Measurements from ENCODE around the gene CELA1.

Gene CELA1

DNA sequence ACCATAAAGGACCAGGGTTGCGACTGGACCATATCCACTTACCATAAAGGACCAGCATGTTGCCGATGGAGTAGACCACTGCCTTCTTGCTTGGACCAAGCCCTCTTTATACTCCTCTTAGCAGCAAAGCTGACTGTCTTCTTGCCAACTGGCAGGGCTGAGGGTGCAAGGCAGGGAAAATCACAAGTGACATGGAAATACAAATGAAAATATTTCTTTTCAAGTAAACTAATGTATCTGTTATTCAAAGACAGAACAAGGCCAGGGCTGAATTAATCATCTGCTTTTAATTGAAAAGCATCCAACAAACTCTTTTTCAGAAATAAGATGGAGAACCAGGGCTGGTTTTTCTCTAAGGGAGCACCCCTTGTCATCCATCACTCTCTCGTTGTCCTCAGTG lies at the start of gene CELA1:
Gene CELA1 (minus strand): TSS at position 99 of the 400 bp plus-strand sequence. CDS start 41 bp downstream, at position 58.
- DNase-seq: no peak

DNA sequence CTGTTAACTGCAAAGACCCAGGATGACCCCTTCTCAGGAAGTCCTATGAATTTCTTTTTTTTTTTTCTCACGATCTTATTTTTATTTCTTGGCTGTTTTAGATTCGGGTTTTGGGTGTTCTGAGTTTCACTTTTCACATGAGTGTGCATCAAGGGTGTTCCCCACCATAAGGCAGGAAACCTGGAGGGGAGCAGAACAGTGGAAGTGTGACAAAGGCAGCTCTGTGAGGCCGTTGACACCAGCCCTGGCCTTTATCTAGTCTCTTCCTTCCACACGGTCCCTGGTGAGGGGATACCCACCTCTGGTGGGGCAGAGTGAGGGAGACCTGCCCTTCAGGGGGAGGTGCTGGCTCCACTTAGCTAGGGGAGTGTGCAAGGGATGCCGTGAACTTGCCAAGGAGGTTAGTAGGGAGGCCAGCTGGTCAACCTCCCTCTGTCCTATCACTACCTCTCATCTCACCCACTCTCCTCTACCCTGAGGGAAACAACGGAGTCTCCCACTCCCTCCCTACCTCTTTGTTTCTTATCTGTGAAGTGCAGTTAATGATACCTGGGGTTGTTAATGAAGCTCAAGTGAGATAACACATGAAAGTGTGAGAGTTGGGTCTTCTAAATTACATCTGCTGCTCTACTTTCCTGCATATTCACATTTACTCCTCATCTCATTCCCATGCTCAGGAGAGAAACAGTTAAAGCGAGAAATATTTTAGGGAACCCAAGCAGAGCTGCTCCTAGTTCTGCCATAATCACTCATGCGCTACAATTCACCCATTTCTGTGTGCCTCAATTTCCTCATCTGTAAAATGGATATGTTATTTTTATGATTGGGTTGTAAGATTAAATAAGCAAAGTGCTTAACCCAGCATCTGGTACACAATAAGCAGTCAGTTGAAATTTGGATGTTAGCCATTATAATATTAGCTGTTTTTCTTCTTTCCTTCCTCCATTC lies 49.1 kb upstream of the CELA1 start:
- no peak for DNase-seq

DNA sequence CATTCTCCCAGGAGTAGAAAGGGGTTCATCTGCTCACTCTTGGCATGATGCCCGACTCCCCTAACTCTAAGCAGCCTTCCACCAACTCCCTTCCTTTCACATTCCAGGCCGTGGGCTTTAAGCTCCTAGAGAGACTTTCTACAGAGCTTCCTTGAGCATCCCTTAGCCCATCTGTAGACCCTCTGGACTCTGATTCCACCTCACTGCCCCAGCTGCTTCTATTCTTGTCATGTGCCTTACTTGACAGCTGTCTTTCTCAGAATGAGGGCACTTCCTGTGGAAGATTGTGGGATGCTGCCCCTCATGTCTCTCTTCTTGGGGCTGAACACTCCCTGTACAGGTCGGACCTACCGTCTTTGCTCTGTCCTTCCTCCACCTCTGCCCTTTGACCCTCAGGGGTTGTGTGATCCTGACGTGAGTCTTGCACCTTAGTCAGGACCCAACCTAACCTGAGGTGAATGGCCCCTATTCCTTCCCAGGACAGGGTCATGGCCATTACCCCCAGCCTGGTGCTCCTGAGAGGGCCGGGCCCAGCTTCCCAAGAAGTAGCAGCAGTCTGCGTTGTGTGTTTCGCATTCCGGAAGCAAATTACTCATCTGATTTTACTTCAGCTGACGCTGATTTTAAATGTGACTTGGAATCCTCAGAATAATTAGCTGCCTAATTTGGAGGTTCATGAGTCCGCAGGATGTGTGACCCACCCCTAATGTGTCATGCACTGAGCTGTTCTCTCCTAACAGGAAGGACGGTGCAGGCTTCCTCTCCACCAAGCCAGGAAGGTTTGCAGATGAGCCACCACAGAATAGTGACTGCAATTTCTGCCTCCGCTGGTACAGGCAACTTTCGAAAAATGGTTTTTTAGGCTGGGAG lies 47.4 kb upstream of the CELA1 start:
- DNase-seq: no peak

DNA sequence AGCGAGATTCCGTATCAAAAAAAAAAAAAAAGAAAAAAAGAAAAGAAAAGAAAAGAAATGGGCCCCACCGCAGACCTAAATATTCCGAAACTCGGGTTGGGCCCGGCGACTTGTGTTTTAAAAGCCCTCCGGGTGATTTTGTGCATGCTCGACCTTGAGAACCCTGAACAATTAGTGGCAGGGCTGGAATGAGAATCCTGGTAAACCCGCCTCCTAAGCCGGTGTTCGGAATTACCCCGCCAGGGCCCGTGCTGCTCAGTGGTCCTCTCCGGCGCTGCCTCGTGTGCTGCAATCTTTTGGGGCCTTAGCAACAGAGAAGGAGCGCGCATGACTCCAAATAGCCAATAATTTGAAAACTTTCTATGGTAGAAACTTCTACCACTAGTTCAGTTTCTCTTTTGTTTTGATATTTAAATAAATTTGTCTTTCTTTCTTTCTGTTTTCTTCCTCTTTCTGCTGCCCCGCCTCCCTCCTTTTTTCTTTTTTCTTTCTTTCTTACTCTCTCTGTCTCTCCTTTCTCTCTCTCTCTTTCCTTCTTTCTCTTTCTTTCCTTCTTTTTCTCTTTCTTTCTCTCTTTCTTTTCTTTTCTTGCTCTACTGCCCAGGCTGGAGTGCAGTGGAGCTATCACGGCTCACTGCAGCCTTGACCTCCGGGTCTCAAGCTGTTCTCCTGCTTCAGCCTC lies 46.2 kb upstream of the CELA1 start:
- no peak for DNase-seq

DNA sequence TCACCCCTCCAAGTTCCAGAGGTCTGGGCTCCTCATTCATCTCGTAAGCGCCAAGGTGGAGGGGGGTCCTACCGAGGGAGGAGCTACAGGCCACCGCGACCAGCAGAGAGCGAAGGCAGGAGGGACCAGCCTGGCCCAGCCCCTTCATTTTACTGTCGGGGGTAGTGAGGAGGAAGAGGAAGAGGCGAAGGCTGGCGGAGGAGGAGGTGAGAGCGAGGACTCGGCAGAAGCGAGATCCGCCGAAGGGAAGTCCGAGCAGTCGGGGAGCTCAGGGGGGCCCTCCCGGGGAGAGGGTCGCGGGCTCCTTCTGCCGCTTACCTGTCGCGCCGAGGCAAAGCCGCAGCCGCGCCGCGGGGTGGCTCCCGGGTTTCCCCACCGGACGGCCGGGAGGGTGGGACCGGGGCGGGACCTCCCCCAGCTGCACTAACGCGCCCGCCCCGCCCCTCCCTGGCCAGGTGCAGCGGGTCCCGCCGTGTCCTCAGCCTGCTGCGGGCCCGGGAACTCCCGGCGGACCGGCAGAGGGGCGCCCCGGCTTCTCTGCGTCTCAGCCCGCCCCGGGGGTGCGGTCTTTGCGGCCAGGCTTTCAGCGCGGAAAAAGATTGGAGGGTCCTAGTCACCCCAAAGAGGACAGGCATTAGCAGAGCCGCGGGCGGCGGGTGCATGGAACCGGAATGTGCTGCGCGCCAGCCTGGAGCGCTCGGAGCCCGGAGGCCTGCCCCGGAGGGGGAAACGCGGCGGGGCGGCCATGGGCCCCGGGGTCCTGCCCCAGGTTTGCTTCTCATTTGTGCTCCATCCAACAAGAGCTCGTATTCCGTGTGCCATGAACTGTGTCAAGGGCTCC lies 45.0 kb upstream of the CELA1 start, which contains the start of gene GALNT6:
Gene GALNT6 (minus strand): TSS at position 124 of the 841 bp plus-strand sequence. CDS start 11,625 bp downstream, outside the sequence.
- no peak for DNase-seq

DNA sequence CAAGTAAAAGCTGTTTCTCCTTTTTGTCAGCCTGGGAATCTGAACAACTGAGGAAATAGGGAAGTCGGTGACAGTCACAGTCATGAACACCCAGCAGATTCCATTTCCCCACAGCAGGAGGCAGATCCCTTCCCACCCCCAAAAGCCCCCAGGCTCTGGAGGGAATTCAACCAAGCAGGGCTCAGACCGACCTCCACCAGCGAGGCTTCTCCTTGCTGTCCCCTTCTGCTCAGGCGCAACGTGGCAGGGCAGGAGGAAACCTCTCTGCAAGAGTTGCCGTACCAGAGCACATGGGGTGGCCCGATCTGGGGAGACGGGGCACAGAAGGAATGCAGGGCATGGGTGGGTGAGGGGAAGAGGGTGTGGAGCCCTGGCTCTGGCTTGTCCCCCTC lies 44.4 kb upstream of the CELA1 start:
- no peak for DNase-seq

DNA sequence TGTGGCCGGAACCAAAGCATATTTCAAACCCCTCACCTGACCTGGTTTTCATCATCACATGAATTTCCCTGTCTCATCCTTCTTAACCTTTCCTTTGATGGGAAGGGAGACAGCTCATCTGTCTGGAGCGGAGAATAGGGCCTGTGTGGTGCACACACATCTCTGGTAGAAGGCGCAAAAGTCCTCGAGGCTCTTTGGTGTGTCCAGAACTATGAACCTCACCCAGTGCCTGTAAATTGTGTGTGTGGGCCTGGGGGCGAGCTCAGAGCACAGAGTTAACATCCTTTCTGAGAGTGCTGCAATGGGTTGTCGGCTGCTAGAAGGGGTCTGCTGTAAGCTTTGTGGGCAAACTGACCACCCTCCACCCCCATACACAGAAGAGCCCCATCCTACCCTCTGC lies 44.0 kb upstream of the CELA1 start:
- DNase-seq: no peak

DNA sequence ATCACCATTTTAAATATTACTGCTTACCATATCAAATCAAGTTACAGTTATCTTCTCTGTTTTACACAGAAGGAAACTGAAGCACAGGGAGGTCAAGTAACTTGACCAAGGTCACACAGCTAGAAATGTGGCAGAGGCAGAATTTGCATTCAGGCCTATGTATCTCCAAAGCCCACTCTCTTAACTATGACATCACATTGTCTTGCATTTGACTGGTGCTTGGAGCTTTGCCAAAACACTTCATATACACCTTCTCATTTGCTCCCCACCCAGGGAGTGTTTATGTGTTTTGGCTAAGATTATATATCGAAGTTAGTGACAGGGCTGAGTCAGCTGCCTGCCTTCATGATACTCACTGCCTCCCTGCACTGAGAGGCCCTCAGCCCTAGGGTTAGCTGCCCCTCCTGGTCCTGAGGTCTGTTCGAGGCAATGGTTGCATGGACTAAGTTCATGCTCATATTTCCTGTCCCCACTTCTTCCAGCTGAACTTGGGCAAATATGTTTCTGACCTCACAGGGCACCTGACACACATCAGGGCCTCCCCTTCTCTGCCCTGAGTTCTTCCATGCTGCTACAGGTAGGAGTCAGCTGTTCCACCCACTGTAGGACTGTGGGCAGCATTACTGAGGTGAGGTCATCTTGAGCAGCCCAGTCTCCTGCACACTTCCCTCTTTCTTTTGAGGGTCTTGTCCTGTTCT lies 43.0 kb upstream of the CELA1 start:
- no peak for DNase-seq

DNA sequence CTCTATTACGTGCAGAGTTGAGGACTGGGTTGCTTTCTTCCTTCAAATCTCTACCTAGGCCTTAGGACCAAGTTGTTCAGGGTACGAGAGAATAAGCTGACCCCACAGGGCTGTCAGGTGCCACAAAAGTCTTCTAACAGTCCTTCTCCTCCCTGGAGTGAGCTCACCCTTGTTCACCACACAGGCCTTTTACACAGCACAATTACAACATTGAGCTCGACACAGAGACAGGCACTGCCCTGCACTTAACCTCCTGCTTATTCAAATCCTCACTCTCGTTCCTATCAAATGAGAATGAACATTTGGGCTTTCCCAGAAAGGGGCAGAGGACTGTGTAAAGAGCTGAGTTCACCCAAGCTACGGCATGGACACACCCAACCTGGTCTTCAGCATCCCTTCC lies 42.4 kb upstream of the CELA1 start:
- no peak for DNase-seq

DNA sequence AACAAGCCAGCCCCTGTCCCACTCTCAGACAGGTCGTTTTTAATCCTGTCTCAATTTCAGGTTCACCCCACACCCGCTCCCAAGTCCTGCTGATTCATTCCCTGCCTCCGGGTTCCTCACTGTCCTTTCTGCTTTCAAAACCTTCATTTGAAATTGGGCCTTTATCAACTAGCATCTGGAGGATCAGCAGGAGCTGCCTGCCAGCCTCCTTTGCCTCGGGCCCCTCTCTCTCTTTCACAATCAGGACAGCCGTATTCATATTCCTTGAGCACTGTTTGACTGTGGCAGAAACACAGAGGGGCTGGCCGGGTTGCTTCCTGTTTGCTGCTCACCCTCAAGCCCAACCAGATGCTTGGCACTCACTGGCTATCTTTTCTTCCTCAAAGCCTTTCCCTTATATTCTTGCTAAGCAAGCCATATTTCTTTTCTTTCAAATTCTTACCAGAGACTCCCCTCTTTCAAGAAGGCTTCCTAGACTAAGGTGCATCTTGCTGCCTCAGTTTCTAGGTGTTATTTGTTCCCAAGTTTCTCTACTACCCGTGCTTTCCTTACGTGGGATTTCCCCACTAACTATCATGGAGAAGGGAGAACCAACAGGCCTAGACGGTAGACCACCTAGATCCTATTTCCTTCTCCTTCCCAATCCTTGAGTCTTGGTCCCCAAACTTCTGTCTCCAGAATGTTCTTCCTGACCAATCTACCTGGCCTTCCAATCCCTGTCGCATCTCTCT lies 41.8 kb upstream of the CELA1 start:
- DNase-seq: no peak

DNA sequence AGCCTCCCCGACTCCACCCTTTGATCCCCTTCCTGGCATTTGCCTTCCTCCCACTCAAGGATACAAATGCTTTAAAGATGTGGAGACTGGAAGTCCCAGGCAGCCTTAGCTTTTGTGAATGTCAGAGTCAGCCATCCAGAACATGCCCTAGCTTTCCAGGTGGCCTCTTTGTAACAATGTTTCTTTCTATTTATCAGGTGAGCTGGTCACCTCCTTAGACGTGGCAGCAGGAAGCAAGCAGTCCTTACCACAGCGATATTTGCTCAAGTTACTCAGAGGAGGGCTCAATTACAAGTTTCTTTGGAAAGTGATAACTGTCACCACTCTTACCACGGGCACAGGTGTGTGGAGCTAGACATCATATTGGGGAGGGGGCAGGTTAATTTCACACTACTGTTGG lies 39.9 kb upstream of the CELA1 start:
- DNase-seq: no peak

DNA sequence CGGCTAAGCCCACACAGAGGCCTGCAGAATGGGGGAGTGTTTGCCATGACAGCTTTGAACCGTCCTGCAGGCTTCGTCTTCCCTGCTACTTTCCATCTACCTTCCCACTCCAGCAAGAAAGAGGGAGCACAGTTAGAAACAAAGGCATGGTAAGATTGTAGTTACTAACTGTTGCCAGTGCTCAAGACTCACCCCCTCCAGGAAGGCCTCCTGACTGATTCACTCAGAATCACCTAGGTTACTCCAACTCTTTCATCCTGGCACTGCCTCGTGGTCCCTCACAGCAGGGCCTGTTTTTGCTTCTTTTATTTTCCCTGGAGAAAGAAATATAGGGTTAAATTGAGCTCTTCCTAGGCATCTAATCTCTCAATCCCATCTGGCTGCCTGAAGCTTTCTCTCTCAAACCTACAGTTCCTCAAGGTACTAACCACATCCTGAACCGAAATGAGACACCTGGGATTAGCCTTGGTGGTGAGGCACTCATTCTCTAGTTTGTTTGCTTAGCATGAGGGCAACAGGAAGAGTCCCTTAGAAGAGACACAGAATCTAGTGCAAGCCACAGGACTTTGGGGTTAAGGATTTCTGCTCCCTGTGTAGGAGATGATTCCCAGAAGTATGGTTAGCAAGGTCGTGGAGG lies 36.9 kb upstream of the CELA1 start:
- DNase-seq: peak; percentile 18

DNA sequence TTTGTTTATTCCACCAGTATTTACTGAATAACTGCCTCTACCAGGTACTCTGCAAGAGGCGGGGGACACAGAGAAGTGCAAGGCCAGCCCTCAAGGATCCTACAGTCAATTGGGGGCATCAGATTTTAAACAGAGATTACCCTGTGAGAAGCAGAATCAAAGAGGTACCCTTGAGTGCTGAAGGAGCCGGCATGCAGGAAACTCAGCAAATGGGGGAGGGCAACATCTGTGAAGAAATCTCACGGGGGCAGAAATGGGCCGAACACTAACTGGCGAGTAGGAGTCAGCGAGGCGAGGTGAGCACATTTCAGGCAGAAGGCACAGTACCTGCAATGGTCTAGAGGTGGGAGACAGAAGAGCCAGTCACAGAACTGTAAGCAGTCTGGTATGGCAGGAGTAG lies 35.7 kb upstream of the CELA1 start:
- no peak for DNase-seq

DNA sequence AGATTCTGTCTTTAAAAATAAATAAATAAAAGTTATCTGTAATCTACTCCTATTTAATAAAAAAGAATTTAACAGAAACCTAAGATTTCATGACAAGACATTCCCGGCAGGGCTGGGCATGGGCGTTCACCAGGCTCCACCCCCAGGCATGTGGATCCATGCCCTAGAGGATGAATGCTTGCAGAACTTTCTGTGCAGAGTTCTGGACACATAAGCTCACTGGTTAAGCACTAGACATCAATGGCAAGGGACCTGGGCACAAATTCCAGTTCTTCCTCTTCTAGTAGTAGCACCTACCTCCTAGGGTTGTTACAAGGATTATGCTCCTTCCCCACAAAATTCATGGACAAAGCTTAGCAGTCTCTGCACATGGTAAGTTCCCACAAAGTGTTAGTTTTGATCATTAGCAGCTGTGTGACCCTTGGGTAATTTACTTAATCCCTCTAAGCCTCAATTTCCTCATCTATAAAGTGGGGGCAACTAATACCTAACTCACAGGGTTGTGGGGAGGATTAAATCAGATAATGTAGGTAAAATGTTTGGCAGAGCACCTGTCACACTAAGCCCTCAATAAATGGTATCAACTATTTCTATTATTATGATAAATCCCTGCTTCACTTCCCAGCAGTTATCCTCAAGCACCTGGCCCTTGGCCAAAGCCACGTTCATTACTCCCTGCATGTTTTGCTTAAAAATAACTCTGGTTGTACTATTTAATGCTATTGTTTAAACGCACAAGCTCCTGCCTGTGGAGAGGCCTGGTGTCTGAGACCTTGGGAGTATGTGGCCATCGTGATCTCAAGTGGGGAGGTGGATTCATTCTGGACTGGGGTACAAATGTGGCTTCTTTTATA lies 35.0 kb upstream of the CELA1 start:
- no peak for DNase-seq

DNA sequence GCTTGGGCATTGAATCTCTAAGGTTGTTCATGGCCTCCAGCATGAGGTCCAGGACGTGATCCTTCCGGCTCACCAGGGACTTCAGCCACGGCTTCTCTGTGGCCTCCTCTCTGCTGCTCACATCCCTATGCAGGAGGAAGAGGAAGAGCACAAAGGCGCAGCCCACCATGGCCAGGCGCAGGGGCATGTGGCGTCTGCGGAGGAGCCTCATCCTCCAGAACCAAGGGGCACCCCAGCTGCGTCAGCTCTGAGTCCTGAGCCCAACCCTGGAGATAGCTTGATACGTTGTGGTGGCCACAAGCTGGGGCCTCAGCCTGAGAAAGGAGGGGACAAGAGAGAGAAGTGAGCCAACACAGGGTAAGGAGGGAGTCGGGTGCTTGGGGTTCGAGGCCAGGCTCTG lies 33.1 kb upstream of the CELA1 start:
- no peak for DNase-seq

DNA sequence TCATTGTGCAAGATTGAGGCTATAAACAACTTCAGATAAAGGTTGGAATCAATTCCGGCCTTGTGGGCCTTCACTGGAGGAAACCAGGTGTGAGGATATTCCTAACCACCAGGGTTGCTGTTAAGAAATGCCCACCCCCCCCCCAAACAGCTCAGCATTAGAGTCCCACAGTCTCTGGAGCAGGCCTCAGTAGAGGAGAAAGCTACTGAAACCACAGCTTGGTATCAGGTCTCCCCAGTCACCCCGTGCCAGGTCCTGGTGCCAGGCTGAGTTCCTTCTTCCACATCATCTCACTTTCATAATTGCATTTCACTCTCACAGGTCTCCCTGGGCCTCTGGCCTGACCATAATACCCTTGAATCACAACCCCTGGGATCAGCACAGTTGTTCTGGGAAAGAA lies 32.3 kb upstream of the CELA1 start:
- no peak for DNase-seq

DNA sequence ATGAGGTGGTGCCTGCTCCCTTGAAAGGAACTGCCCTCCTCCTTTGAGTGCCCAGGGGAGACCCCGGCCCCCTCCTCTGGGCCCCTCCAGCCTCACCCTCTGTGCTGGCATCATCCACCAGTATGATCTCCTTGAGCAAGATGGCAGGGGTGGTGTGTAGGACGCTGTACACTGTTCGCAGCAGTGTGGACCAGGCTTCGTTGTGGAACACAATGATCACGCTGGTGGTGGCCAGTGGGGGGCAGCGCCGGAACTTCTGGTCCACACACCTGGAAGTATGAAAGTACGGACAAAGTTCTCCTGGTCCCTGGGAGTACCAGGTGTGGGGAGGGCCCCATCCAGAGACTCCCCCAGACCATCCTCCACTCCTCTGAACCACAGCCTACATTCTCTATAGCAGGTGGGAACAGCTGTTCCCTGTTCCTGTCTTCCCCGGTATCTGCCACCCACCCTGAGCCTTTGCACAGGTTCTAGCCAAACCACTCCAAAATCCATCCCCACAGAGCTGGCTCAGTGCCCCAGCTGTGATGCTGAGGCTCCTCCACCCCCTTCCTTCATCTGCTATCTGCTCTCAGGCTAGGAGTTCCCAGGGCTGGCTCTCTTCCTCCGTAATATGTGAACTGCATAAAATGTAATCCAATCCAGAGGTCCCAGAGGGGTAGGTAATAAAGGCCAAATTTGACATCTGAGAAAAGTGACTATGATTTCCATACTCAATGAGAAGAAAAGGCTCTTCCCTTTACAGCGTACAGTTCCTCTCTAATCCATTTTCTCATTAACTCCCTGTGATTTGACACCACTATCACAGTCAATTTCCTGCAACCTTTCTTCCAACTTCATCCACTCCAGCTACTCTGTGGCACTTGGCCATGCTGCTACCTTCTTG lies 30.9 kb upstream of the CELA1 start:
- peak; percentile 85 for DNase-seq

DNA sequence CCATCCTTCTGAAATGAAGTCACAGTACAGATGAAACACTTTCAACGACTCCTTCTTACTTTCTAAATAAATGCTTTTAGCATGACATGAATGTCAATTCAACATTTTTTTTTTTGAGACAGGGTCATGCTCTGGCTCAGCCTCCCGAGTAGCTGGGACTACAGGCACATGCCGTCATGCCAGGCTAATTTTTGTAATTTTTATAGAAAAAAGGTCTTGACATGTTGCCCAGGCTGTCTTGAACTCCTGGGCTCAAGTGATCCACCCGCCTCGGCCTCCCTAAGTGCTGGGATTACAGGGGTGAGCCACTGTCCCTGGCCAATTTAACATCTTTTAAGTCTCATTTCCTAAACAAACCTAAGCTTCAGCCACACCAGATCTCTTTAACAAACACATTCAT lies 28.4 kb upstream of the CELA1 start:
- DNase-seq: no peak

All from NCI-H187 treated with DMSO at 0.1 percent for 48 hours (cell line).